Cardiac fibroblast (primary cell): ENCODE results near the gene ZNF143.
A peak's percentile ranks its signal among the peaks of the same experiment; 100 is the strongest.

Experiments
- DNase-seq, 2 donors: peaks; one replicate each; pipeline versions ENCODE4 v3.0.0 to v3.0.0-alpha.2; 2010; ENCODE audit warnings: low read depth in 2 of 2
- H3K4me3 ChIP-seq, 2 donors: replicated peaks in 1 of 2; 1 replicate in 1 of 2; 2 replicates in 1 of 2; pipeline ENCODE4 v1.5.1; 2011; ENCODE audit warnings: low read depth in 2 of 2, low read length in 2 of 2, mild to moderate bottlenecking in 2 of 2, moderate library complexity in 1 of 2
- TF ChIP-seq, protein P1 (sequence below): IDR thresholded peaks from one replicate; pipeline ENCODE4 v1.5.1; 2011; ENCODE audit warnings: low read depth, mild to moderate bottlenecking, low read length, inconsistent platforms

Gene ZNF143

DNA sequence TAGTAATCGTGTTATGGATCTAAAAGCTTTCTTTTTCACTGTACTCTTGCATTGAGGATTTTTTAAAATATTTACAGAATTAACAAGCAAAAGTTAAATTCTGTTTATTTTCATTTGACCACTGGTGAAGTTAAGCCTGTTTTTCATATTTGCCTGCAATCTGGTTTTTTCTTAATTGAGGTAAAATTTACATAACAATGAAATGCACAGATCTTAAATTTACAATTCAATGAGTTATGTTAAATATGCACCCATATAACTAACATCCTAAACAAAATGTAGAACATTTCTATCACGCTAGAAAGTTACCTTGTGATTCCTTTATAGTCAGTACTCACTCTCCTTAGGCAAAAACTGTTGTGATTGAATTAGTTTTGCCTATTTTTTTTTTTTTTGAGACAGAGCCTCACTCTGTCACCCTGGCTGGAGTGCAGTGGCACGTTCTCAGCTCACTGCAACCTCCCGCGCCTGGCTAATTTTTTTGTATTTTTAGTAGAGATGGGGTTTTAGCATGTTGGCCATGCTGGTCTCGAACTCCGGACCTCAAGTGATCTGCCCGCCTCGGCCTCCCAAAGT, 58.1 kb downstream of the ZNF143 start:
- TF ChIP-seq, protein P1, sequence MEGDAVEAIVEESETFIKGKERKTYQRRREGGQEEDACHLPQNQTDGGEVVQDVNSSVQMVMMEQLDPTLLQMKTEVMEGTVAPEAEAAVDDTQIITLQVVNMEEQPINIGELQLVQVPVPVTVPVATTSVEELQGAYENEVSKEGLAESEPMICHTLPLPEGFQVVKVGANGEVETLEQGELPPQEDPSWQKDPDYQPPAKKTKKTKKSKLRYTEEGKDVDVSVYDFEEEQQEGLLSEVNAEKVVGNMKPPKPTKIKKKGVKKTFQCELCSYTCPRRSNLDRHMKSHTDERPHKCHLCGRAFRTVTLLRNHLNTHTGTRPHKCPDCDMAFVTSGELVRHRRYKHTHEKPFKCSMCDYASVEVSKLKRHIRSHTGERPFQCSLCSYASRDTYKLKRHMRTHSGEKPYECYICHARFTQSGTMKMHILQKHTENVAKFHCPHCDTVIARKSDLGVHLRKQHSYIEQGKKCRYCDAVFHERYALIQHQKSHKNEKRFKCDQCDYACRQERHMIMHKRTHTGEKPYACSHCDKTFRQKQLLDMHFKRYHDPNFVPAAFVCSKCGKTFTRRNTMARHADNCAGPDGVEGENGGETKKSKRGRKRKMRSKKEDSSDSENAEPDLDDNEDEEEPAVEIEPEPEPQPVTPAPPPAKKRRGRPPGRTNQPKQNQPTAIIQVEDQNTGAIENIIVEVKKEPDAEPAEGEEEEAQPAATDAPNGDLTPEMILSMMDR, result no peak
- no peak for DNase-seq

DNA sequence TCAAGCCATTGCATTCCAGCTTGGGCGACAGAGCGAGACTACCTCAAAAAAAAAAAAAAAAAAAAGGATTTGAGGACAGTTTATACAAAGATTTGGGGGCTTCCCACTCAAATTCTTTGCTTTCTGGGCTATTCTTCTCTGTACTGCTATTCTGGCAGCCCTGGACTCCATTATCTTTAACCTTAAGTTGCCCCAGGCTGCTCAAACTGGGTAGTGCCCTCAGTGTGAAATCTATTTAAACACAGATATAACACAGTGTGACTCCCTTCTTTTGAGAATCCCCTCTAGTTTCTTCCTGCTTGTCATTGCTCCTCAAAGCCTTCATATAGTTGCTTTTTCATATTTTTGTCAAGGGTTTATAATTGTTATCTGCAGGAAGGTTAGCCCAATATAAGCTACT, 63.2 kb downstream of the ZNF143 start:
- no peak overlapping the region for H3K4me3 ChIP-seq
- DNase-seq, result no peak
- TF ChIP-seq, protein P1, result no peak

More for the DNA sequence above, 58.1 kb downstream of the ZNF143 start:
- no peak overlapping the region for H3K4me3 ChIP-seq

DNA sequence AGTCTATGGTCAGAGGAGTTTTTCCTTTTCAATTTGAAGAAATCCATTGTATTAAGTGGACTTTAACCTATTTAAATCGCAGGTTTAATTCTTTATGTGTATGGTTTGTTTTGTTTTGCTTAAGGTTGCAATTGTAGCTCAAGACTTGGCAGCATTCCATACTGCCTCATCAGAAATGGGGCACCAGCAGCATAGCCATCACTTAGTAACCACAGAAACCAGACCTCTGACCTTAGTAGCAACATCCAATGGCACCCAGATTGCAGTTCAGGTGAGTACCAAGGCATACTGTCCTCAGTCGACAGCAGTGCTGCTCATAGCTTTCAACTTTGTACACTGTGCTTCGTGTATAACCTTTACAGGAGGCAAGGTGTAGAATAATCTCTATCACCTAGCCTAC, 64.3 kb downstream of the ZNF143 start:
- DNase-seq, result peak; percentile 31 to 45
- H3K4me3 ChIP-seq, result no peak overlapping the region
- TF ChIP-seq, protein P1, result no peak

DNA sequence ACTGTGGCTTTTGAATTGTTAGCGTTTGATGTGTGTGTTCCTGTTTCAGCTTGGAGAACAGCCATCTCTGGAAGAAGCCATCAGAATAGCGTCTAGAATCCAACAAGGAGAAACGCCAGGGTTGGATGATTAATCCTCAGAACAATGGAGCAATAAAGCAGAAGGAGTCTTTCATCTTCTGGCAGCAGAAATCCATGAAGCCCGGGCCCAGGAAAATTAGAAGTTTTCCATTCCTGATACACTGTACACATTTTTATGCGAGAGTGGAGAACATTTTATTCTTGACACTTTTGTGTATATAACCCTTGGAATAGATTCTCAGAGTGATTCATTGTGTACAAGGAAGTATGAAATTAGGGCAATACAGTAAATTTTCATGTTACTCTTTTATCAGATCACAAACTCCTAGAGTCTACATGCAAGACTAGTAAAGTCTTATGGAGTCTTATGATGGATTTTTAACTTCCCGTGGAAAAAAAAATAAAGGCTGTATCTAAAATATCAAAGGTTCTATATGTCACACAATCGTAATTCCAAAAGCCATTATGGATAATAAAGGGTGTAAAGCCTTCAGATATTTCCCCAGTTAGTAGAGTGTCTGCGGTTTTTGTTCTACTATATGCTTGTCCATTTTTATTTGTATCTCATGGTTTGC, 66.8 kb downstream of the ZNF143 start:
- no peak overlapping the region for H3K4me3 ChIP-seq
- DNase-seq, result peak; percentile 87 to 97
- TF ChIP-seq, protein P1, result no peak

DNA sequence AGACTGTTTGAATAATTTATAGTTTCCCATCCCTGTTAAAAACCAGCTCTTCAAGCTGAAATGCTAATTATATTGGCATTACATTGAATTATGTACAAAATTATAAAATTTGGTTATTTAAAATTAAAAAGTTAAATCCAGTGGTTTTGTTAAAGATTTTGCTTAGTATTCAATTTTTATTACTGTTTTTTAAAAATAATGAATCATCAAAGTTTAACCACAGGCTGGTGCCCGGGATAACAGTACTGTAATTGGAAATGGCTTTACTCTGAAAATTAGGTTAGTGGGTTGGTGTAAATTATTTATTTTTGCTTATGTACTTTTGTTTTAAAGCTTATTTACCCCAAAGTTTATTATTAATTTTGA, 67.3 kb downstream of the ZNF143 start:
- no peak for DNase-seq
- TF ChIP-seq, protein P1, result no peak

DNA sequence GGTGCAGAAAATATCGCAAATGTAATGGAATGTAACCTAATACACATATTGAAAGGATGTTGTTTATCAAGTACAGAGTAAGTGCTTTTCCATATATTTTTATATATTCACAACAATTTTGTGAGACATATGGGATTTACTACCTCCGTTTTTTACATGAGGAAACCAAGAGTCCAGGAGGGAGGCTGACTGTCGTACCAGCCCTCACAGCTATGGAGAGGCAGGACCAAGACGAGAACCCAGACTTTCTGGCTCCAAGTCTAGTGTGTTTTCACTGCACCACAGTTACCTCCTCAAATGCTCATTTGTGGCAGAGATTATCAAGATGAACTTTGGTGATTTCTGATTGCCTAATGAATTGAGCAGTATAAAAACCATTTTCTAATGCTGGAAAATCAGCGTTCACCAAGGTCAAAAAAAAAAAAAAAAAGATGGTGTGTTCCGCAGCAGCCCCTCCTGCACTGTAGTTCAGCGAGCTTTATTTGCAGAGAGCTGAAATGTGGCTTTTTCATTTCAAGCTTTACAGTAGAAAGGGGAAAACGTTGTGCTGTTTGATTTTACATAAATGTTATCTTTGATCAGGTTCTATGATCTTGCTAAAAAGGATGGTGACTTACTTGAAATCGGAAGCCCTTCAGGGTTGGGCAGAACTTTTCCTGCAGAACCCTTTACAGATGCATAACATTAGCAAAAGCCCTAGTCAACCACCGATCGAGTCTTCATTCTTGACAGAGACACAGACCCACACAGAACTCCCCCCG, 67.9 kb downstream of the ZNF143 start:
- DNase-seq, result no peak
- H3K4me3 ChIP-seq, result no peak overlapping the region
- TF ChIP-seq, protein P1, result no peak

More for the DNA sequence above, 67.3 kb downstream of the ZNF143 start:
- H3K4me3 ChIP-seq, result no peak overlapping the region
